ENCODE results near the gene DPP8.
"Not testable (repeated sequence)": the region's sequence is repeated elsewhere in the genome, so short reads cannot be mapped to it uniquely, and the experiment has no call there.

Gene DPP8

GRCh38 chr15:65494076-65494475 lies 23.4 kb downstream of the DPP8 start:
- no peak for ATAC-seq
- Mint-ChIP-seq H3K4me3 (no peak overlapping the region), H3K27me3 (no peaks in the 10 kb centered on the region), H3K9me3 (no peaks in the 10 kb centered on the region), H3K4me1 (peaks cover 2% of the 10 kb centered on the region), H3K27ac (no peak overlapping the region), H3K36me3 (ENCODE audit: low read depth) (peaks cover 22% of the 10 kb centered on the region)
- no peak for DNase-seq

DNA sequence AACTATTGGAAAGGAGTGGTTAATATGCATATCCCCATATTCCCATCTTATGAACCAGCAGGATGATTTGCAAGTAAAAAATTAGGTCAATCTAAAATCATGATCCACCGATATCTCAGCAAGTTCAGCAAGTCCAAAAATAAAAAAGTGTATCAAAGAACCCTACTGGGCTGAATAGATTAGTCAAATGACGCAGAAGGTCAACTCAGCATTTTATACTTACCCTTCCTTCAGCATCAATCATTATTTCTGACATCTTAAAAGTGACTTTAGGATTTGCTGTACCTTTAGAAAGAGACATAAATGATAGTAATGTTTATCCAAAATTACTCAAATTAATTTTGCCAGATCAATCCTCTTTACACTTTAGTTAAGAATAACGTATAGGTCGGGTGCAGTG lies 32.6 kb downstream of the DPP8 start:
- no peak overlapping the region for H3K4me3 Mint-ChIP-seq
- H3K9me3 Mint-ChIP-seq, result no peaks in the 10 kb centered on the region
- ATAC-seq (no peak), DNase-seq (no peak)
- H3K27me3 Mint-ChIP-seq, result no peaks in the 10 kb centered on the region
- peaks cover 39% of the 10 kb centered on the region for H3K36me3 Mint-ChIP-seq (ENCODE audit: low read depth)
- H3K4me1 Mint-ChIP-seq, result no peaks in the 10 kb centered on the region
- no peak overlapping the region for H3K27ac Mint-ChIP-seq

GRCh38 chr15:65476903-65477302 lies 40.6 kb downstream of the DPP8 start:
- peaks cover 24% of the 10 kb centered on the region for H3K36me3 Mint-ChIP-seq (ENCODE audit: low read depth)
- H3K27me3 Mint-ChIP-seq, result no peaks in the 10 kb centered on the region
- no peaks in the 10 kb centered on the region for H3K4me1 Mint-ChIP-seq
- DNase-seq (no peak), ATAC-seq (no peak)
- H3K9me3 Mint-ChIP-seq, result no peaks in the 10 kb centered on the region
- no peak overlapping the region for H3K4me3 Mint-ChIP-seq
- no peak overlapping the region for H3K27ac Mint-ChIP-seq

DNA sequence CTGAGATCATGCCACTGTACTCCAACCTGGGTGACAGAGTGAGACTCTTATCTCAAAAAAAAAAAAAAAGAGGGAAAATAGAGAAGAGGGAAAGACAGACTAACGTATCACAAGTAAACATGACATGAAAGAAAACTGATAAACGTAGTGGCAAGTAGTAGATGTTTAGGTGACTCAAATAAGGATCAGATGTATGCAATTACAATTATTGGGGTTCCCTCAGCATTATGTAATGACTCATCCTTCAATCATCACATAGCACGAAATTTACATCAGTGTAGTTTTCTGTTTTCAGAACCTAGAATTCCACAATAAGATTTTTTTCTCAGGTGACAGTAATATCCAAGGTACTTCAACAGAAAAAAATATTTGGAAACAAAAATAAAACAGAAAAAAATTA lies 46.6 kb downstream of the DPP8 start:
- Mint-ChIP-seq H3K36me3 (ENCODE audit: low read depth) (peaks cover 27% of the 10 kb centered on the region), H3K4me1 (no peaks in the 10 kb centered on the region), H3K4me3 (no peak overlapping the region), H3K27ac (no peak overlapping the region), H3K27me3 (no peaks in the 10 kb centered on the region), H3K9me3 (no peaks in the 10 kb centered on the region)
- ATAC-seq (no peak), DNase-seq (no peak)

DNA sequence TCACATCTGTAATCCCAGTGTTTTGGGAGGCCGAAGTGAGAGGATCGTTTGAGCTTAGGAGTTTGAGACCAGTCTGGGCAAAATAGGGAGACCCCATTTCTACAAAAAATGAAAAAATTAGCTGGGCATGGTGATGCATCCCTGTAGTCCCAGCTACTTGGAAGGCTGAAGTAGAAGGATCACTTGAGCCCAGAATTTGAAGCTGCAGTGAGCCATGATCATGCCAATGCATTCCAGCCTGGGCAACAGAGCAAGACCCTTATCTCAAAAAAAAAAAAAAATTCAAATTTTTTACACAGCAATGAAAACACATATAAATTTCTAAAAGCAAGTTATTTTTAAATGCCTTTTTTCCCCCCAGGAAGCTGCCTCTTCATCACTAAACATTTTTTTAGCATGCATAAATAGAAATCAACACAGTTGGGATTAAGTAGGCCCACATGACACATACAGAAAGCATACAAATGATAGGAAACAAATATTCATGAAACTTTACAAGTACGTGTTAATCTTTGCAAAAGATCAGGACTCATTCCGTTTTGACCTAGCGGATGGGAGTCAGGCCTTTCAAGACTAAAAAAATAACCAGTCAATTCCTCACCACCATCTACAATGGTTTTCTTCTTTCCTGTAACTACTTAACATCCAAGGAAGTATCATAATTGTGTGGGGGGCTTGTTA lies 49.1 kb downstream of the DPP8 start:
- H3K9me3 Mint-ChIP-seq, result no peaks in the 10 kb centered on the region
- DNase-seq (no peak), ATAC-seq (no peak)
- H3K27me3 Mint-ChIP-seq, result no peaks in the 10 kb centered on the region
- no peaks in the 10 kb centered on the region for H3K4me1 Mint-ChIP-seq
- no peak overlapping the region for H3K4me3 Mint-ChIP-seq
- peaks cover 35% of the 10 kb centered on the region for H3K36me3 Mint-ChIP-seq (ENCODE audit: low read depth)
- H3K27ac Mint-ChIP-seq, result no peak overlapping the region

GRCh38 chr15:65466901-65467300 lies 50.6 kb downstream of the DPP8 start:
- Mint-ChIP-seq H3K27ac (no peak overlapping the region), H3K36me3 (ENCODE audit: low read depth) (peaks cover 39% of the 10 kb centered on the region), H3K27me3 (no peaks in the 10 kb centered on the region), H3K9me3 (no peaks in the 10 kb centered on the region), H3K4me1 (peaks cover 3% of the 10 kb centered on the region), H3K4me3 (no peak overlapping the region)
- DNase-seq (no peak), ATAC-seq (no peak)

DNA sequence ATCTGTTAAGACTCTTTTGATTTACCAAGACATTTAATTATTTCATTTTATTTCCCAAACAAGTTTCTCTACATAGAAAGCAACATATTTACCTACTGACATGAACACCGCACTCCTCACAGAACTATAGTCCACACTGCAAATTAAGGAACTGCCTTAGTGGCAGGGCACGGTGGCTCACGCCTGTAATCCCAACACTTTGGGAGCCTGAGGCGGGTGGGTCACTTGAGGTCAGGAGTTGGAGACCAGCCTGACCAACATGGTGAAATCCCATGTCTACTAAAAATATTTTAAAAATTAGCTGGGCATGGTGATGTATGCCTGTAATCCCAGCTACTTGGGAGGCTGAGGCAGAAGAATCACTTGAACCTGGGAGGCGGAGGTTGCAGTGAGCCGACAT lies 54.4 kb downstream of the DPP8 start:
- Mint-ChIP-seq H3K36me3 (ENCODE audit: low read depth) (peaks cover 48% of the 10 kb centered on the region), H3K4me1 (peaks cover 16% of the 10 kb centered on the region)
- not testable (repeated sequence) for H3K4me3 Mint-ChIP-seq, DNase-seq, ATAC-seq, H3K27me3 Mint-ChIP-seq, H3K27ac Mint-ChIP-seq, H3K9me3 Mint-ChIP-seq

GRCh38 chr15:65460741-65461347 lies 56.6 kb downstream of the DPP8 start:
- H3K36me3 Mint-ChIP-seq (ENCODE audit: low read depth), result peaks cover 56% of the 10 kb centered on the region
- H3K9me3 Mint-ChIP-seq, result no peaks in the 10 kb centered on the region
- ATAC-seq (peak; percentile 98), DNase-seq (peak; percentile 39)
- peak overlapping the region; percentile 76 for H3K27ac Mint-ChIP-seq
- peak overlapping the region; percentile 26 for H3K4me3 Mint-ChIP-seq
- H3K4me1 Mint-ChIP-seq, result peaks cover 16% of the 10 kb centered on the region
- H3K27me3 Mint-ChIP-seq, result no peaks in the 10 kb centered on the region

DNA sequence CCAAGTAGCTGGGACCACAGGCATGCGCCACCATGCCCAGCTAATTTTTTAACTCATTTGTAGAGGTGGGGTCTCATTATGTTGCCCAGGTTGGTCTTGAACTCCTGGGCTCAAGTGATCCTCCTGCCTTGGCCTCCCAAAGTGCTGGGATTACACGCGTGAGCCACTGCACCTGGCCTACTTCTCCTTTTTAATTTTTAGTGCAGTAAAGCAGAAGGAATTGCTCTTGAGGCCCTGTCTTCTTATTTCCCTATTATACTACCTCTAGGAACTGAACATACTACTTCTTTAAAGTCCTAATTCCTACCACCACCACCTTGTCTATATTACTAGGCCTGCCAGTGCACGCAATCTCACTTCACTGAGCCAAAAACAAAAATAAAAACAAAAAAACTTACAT lies 62.2 kb downstream of the DPP8 start:
- not testable (repeated sequence) for ATAC-seq, DNase-seq, H3K27ac Mint-ChIP-seq, H3K4me1 Mint-ChIP-seq, H3K9me3 Mint-ChIP-seq, H3K4me3 Mint-ChIP-seq, H3K27me3 Mint-ChIP-seq
- H3K36me3 Mint-ChIP-seq (ENCODE audit: low read depth), result peaks cover 39% of the 10 kb centered on the region

- H3K27ac Mint-ChIP-seq, result no peak overlapping the region
- no peaks in the 10 kb centered on the region for H3K4me1 Mint-ChIP-seq
- H3K9me3 Mint-ChIP-seq, result no peaks in the 10 kb centered on the region
- no peaks in the 10 kb centered on the region for H3K27me3 Mint-ChIP-seq
- ATAC-seq (no peak), DNase-seq (no peak)
- H3K36me3 Mint-ChIP-seq (ENCODE audit: low read depth), result peaks cover 27% of the 10 kb centered on the region
- no peak overlapping the region for H3K4me3 Mint-ChIP-seq
Measured at GRCh38 chr15:65451989-65452388, 65.5 kb downstream of the DPP8 start.

DNA sequence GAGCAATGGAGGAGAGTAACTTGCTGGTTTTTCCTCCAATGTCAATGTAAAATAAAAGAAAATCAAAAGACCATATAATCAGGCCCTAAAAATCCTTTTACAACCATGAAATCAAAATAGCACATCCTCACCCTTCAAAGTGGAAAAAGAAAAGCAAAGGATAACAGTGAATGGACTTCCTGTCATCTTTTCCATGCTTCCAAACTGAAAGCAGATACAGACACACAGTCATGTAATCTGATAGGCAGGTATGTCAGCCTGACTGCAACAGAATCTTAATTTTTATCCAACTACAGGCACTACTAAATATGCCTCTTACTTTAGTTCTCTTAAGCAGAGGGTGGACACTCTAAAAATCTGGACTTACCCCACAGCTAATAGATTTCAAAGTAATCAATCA lies 66.9 kb downstream of the DPP8 start:
- Mint-ChIP-seq H3K9me3 (no peaks in the 10 kb centered on the region), H3K27me3 (no peaks in the 10 kb centered on the region), H3K27ac (no peak overlapping the region), H3K36me3 (ENCODE audit: low read depth) (peaks cover 23% of the 10 kb centered on the region), H3K4me1 (no peaks in the 10 kb centered on the region), H3K4me3 (no peak overlapping the region)
- ATAC-seq, result no peak
- DNase-seq, result no peak

- no peaks in the 10 kb centered on the region for H3K27me3 Mint-ChIP-seq
- DNase-seq, result no peak
- peaks cover 27% of the 10 kb centered on the region for H3K36me3 Mint-ChIP-seq (ENCODE audit: low read depth)
- no peak for ATAC-seq
- H3K27ac Mint-ChIP-seq, result no peak overlapping the region
- H3K4me3 Mint-ChIP-seq, result no peak overlapping the region
- H3K9me3 Mint-ChIP-seq, result no peaks in the 10 kb centered on the region
- H3K4me1 Mint-ChIP-seq, result no peaks in the 10 kb centered on the region
Measured at GRCh38 chr15:65447145-65447544, 70.3 kb downstream of the DPP8 start.

GRCh38 chr15:65434201-65434600 lies 83.3 kb downstream of the DPP8 start:
- no peak overlapping the region for H3K27ac Mint-ChIP-seq
- H3K4me3 Mint-ChIP-seq, result no peak overlapping the region
- H3K36me3 Mint-ChIP-seq (ENCODE audit: low read depth), result no peaks in the 10 kb centered on the region
- no peaks in the 10 kb centered on the region for H3K9me3 Mint-ChIP-seq
- ATAC-seq, result no peak
- H3K27me3 Mint-ChIP-seq, result no peaks in the 10 kb centered on the region
- DNase-seq, result no peak
- no peaks in the 10 kb centered on the region for H3K4me1 Mint-ChIP-seq

- no peak overlapping the region for H3K27ac Mint-ChIP-seq
- no peaks in the 10 kb centered on the region for H3K4me1 Mint-ChIP-seq
Measured at GRCh38 chr15:65431731-65432130, 85.8 kb downstream of the DPP8 start.

GRCh38 chr15:65426216-65426853 lies 91.2 kb downstream of the DPP8 start:
- Mint-ChIP-seq H3K27ac (no peak overlapping the region), H3K36me3 (ENCODE audit: low read depth) (no peaks in the 10 kb centered on the region), H3K27me3 (peaks cover 38% of the 10 kb centered on the region), H3K4me3 (no peak overlapping the region), H3K4me1 (peaks cover 15% of the 10 kb centered on the region), H3K9me3 (no peaks in the 10 kb centered on the region)
- ATAC-seq (no peak), DNase-seq (no peak)

More at GRCh38 chr15:65431731-65432130, 85.8 kb downstream of the DPP8 start:
- H3K27me3 Mint-ChIP-seq, result no peaks in the 10 kb centered on the region
- no peak overlapping the region for H3K4me3 Mint-ChIP-seq
- ATAC-seq (no peak), DNase-seq (no peak)
- H3K36me3 Mint-ChIP-seq (ENCODE audit: low read depth), result no peaks in the 10 kb centered on the region
- no peaks in the 10 kb centered on the region for H3K9me3 Mint-ChIP-seq

Data from activated naive CD8-positive, alpha-beta T cell treated with anti-CD3 and anti-CD28 coated beads, Interleukin-2, amount 50 U/mL, for 24 hours (primary cell).